HG03135 (cell line): ENCODE data around the gene TCEAL1.

ENCODE experiments used
- ATAC-seq: cut with Tn5 transposase; IDR thresholded peaks from one replicate; pipeline ENCODE4 v1.9.1; 2021; ENCODE audit warnings: mild to moderate bottlenecking, moderate library complexity; ENCODE audit not compliant: unreplicated experiment

Gene TCEAL1

DNA sequence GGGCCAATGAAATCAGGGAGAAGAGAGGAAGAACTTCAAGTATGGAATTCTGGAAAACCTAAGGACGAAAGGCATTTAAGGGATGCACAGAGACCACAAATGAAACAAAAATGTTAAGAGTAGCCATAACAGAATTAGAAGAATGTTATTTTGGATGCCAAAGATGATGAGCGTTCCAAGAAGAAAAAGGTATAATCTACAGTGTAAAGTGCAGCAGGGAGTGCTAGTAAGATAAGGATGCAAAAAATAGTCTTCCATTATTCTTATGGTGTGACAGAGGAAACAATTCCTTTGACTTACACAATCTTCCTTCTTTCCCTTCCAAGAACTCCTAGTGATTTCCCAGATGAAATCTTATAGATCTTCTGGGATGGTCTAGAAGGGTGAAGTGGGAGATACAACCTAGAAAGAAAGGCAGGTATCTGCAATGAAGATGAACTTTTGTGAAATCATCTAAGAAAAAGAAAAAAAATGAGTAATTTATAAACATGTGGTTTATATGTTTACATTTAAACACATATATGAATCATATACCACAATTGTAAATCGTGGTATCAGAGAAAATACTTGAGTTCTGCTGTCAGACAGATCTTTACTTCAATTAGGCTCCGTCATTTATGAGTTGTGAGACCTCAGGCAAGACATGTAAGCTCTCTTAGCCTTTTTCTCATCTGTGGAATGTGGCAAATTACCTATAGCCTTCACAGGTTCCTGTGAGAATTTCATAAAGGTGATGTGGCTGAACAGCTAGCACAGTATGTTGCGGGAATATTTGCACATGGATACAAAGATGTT is 49.6 kb downstream of the TCEAL1 start:
- no peak for ATAC-seq
